AG09309 (cell line): ENCODE measurements around the gene LDLRAD2.

ENCODE experiments used
- DNase-seq: peaks from one replicate; pipeline ENCODE4 v3.0.0-alpha.2; 2010; ENCODE audit warnings: low read depth
- H3K4me3 ChIP-seq: 2 replicates; pipeline ENCODE4 v1.5.1; 2011; ENCODE audit warnings: mild to moderate bottlenecking, low read depth, low read length, moderate library complexity; ENCODE audit not compliant: control insufficient read depth
- CTCF ChIP-seq: IDR thresholded peaks from 2 replicates; pipeline ENCODE4 v1.5.1; 2011; ENCODE audit warnings: mild to moderate bottlenecking, low read depth, low read length, inconsistent platforms; ENCODE audit not compliant: insufficient read depth, control insufficient read depth; ENCODE audit errors: missing control alignments

LDLRAD2 gene

GRCh38 chr1:21871943-21872342, 59.9 kb downstream of the LDLRAD2 start:
- H3K4me3 ChIP-seq, result no peak overlapping the region
- DNase-seq, result no peak
- TF ChIP-seq CTCF, result no peak

- H3K4me3 ChIP-seq, result no peak overlapping the region
- TF ChIP-seq CTCF, result no peak
- no peak for DNase-seq
These were observed 60.5 kb downstream of the LDLRAD2 start for GRCh38 chr1:21872445-21873079.

GRCh38 chr1:21873174-21873573, 61.1 kb downstream of the LDLRAD2 start:
- TF ChIP-seq CTCF, result no peak
- no peak for DNase-seq
- no peak overlapping the region for H3K4me3 ChIP-seq

- H3K4me3 ChIP-seq, result no peak overlapping the region
- TF ChIP-seq CTCF, result no peak
These were observed 61.7 kb downstream of the LDLRAD2 start for GRCh38 chr1:21873761-21874160.

GRCh38 chr1:21874328-21874727, 62.3 kb downstream of the LDLRAD2 start:
- no peak for DNase-seq
- H3K4me3 ChIP-seq, result no peak overlapping the region
- TF ChIP-seq CTCF, result no peak

More at GRCh38 chr1:21873761-21874160, 61.7 kb downstream of the LDLRAD2 start:
- DNase-seq, result no peak
